ENCODE data around the gene CHCHD1. TPM values are rescaled to one million over a fixed set of nuclear protein-coding genes. Genes with fewer than 3 reads are reported as not detected.

CHCHD1 gene
- polyA plus RNA-seq, 1 donor: 49.7 TPM

- Histone ChIP-seq H3K9me3 (ENCODE audit: control insufficient read depth, low read depth, low read length) (no peaks in the 10 kb centered on the region), H3K27me3 (ENCODE audit: control insufficient read depth, insufficient read depth, low read length) (no peaks in the 10 kb centered on the region), H3K36me3 (ENCODE audit: control insufficient read depth, insufficient read depth, low read length) (peaks cover 57% of the 10 kb centered on the region), H3K4me1 (ENCODE audit: control insufficient read depth, insufficient read depth, low read length) (peaks cover 4% of the 10 kb centered on the region), H3K4me3 (ENCODE audit: low read length) (peak overlapping the region; percentile 64), H3K27ac (ENCODE audit: low read length) (peak overlapping the region; percentile 27)
- no peak for DNase-seq
- WGBS (ENCODE audit: insufficient coverage, low lambda C conversion rate): no CpG with 5 or more reads among the region's 63 CpGs
These were observed 29.1 kb downstream of the CHCHD1 start for GRCh38 chr10:73810735-73811465.

- H3K4me1 ChIP-seq (ENCODE audit: control insufficient read depth, insufficient read depth, low read length): peaks cover 4% of the 10 kb centered on the region
- no peak overlapping the region for H3K27ac ChIP-seq (ENCODE audit: low read length)
These were observed 30.8 kb downstream of the CHCHD1 start for GRCh38 chr10:73812657-73813056.

GRCh38 chr10:73813333-73813732, 31.5 kb downstream of the CHCHD1 start:
- Histone ChIP-seq H3K27me3 (ENCODE audit: control insufficient read depth, insufficient read depth, low read length) (no peaks in the 10 kb centered on the region), H3K4me1 (ENCODE audit: control insufficient read depth, insufficient read depth, low read length) (peaks cover 4% of the 10 kb centered on the region), H3K4me3 (ENCODE audit: low read length) (no peak overlapping the region), H3K9me3 (ENCODE audit: control insufficient read depth, low read depth, low read length) (no peaks in the 10 kb centered on the region), H3K36me3 (ENCODE audit: control insufficient read depth, insufficient read depth, low read length) (peaks cover 54% of the 10 kb centered on the region), H3K27ac (ENCODE audit: low read length) (no peak overlapping the region)
- no peak for DNase-seq
- WGBS (ENCODE audit: insufficient coverage, low lambda C conversion rate): no CpG with 5 or more reads among the region's 7 CpGs

More at GRCh38 chr10:73812657-73813056, 30.8 kb downstream of the CHCHD1 start:
- no peak for DNase-seq
- H3K4me3 ChIP-seq (ENCODE audit: low read length): no peak overlapping the region
- WGBS (ENCODE audit: insufficient coverage, low lambda C conversion rate): no CpG with 5 or more reads among the region's 4 CpGs
- H3K36me3 ChIP-seq (ENCODE audit: control insufficient read depth, insufficient read depth, low read length): peaks cover 54% of the 10 kb centered on the region
- no peaks in the 10 kb centered on the region for H3K9me3 ChIP-seq (ENCODE audit: control insufficient read depth, low read depth, low read length)
- H3K27me3 ChIP-seq (ENCODE audit: control insufficient read depth, insufficient read depth, low read length): no peaks in the 10 kb centered on the region

- no peak overlapping the region for H3K4me3 ChIP-seq (ENCODE audit: low read length)
- H3K27me3 ChIP-seq (ENCODE audit: control insufficient read depth, insufficient read depth, low read length): no peaks in the 10 kb centered on the region
- peaks cover 4% of the 10 kb centered on the region for H3K4me1 ChIP-seq (ENCODE audit: control insufficient read depth, insufficient read depth, low read length)
- H3K9me3 ChIP-seq (ENCODE audit: control insufficient read depth, low read depth, low read length): no peaks in the 10 kb centered on the region
- no peak for DNase-seq
- H3K27ac ChIP-seq (ENCODE audit: low read length): no peak overlapping the region
- 59% methylated on average over 3 of the region's 13 CpGs for WGBS (ENCODE audit: insufficient coverage, low lambda C conversion rate)
- H3K36me3 ChIP-seq (ENCODE audit: control insufficient read depth, insufficient read depth, low read length): peaks cover 57% of the 10 kb centered on the region
These were observed 32.5 kb downstream of the CHCHD1 start for GRCh38 chr10:73814276-73814895.

- Histone ChIP-seq H3K36me3 (ENCODE audit: control insufficient read depth, insufficient read depth, low read length) (peaks cover 64% of the 10 kb centered on the region), H3K4me1 (ENCODE audit: control insufficient read depth, insufficient read depth, low read length) (peaks cover 4% of the 10 kb centered on the region), H3K4me3 (ENCODE audit: low read length) (no peak overlapping the region), H3K27ac (ENCODE audit: low read length) (no peak overlapping the region), H3K27me3 (ENCODE audit: control insufficient read depth, insufficient read depth, low read length) (no peaks in the 10 kb centered on the region), H3K9me3 (ENCODE audit: control insufficient read depth, low read depth, low read length) (no peaks in the 10 kb centered on the region)
- DNase-seq: no peak
- WGBS (ENCODE audit: insufficient coverage, low lambda C conversion rate): no CpG with 5 or more reads among the region's 22 CpGs
These were observed 33.3 kb downstream of the CHCHD1 start for GRCh38 chr10:73814896-73815718.

GRCh38 chr10:73815719-73816030, 33.8 kb downstream of the CHCHD1 start:
- Histone ChIP-seq H3K9me3 (ENCODE audit: control insufficient read depth, low read depth, low read length) (no peaks in the 10 kb centered on the region), H3K4me1 (ENCODE audit: control insufficient read depth, insufficient read depth, low read length) (no peaks in the 10 kb centered on the region), H3K4me3 (ENCODE audit: low read length) (no peak overlapping the region), H3K36me3 (ENCODE audit: control insufficient read depth, insufficient read depth, low read length) (peaks cover 65% of the 10 kb centered on the region), H3K27me3 (ENCODE audit: control insufficient read depth, insufficient read depth, low read length) (no peaks in the 10 kb centered on the region), H3K27ac (ENCODE audit: low read length) (no peak overlapping the region)
- DNase-seq: no peak

GRCh38 chr10:73816917-73817729, 35.3 kb downstream of the CHCHD1 start:
- Histone ChIP-seq H3K4me1 (ENCODE audit: control insufficient read depth, insufficient read depth, low read length) (no peaks in the 10 kb centered on the region), H3K27ac (ENCODE audit: low read length) (no peak overlapping the region)
- no peak for DNase-seq

GRCh38 chr10:73817826-73818225, 36.0 kb downstream of the CHCHD1 start:
- Histone ChIP-seq H3K4me1 (ENCODE audit: control insufficient read depth, insufficient read depth, low read length) (no peaks in the 10 kb centered on the region), H3K36me3 (ENCODE audit: control insufficient read depth, insufficient read depth, low read length) (peaks cover 78% of the 10 kb centered on the region)

More at GRCh38 chr10:73816917-73817729, 35.3 kb downstream of the CHCHD1 start:
- Histone ChIP-seq H3K9me3 (ENCODE audit: control insufficient read depth, low read depth, low read length) (no peaks in the 10 kb centered on the region), H3K4me3 (ENCODE audit: low read length) (no peak overlapping the region), H3K27me3 (ENCODE audit: control insufficient read depth, insufficient read depth, low read length) (no peaks in the 10 kb centered on the region), H3K36me3 (ENCODE audit: control insufficient read depth, insufficient read depth, low read length) (peaks cover 75% of the 10 kb centered on the region)
- WGBS (ENCODE audit: insufficient coverage, low lambda C conversion rate): 94% methylated on average over 3 of the region's 10 CpGs

GRCh38 chr10:73818402-73818801, 36.6 kb downstream of the CHCHD1 start:
- no peaks in the 10 kb centered on the region for H3K27me3 ChIP-seq (ENCODE audit: control insufficient read depth, insufficient read depth, low read length)
- H3K9me3 ChIP-seq (ENCODE audit: control insufficient read depth, low read depth, low read length): no peaks in the 10 kb centered on the region
- no peak overlapping the region for H3K27ac ChIP-seq (ENCODE audit: low read length)
- no peaks in the 10 kb centered on the region for H3K4me1 ChIP-seq (ENCODE audit: control insufficient read depth, insufficient read depth, low read length)
- no CpG with 5 or more reads among the region's 10 CpGs for WGBS (ENCODE audit: insufficient coverage, low lambda C conversion rate)
- H3K36me3 ChIP-seq (ENCODE audit: control insufficient read depth, insufficient read depth, low read length): peaks cover 78% of the 10 kb centered on the region
- DNase-seq: no peak
- no peak overlapping the region for H3K4me3 ChIP-seq (ENCODE audit: low read length)

More at GRCh38 chr10:73817826-73818225, 36.0 kb downstream of the CHCHD1 start:
- WGBS (ENCODE audit: insufficient coverage, low lambda C conversion rate): no CpG with 5 or more reads among the region's 5 CpGs
- H3K9me3 ChIP-seq (ENCODE audit: control insufficient read depth, low read depth, low read length): no peaks in the 10 kb centered on the region
- no peak overlapping the region for H3K27ac ChIP-seq (ENCODE audit: low read length)
- H3K4me3 ChIP-seq (ENCODE audit: low read length): no peak overlapping the region
- no peaks in the 10 kb centered on the region for H3K27me3 ChIP-seq (ENCODE audit: control insufficient read depth, insufficient read depth, low read length)
- DNase-seq: no peak

- no peak overlapping the region for H3K27ac ChIP-seq (ENCODE audit: low read length)
- no peaks in the 10 kb centered on the region for H3K4me1 ChIP-seq (ENCODE audit: control insufficient read depth, insufficient read depth, low read length)
- no peak overlapping the region for H3K4me3 ChIP-seq (ENCODE audit: low read length)
- 80% methylated on average over 2 of the region's 5 CpGs for WGBS (ENCODE audit: insufficient coverage, low lambda C conversion rate)
- no peak for DNase-seq
- peaks cover 79% of the 10 kb centered on the region for H3K36me3 ChIP-seq (ENCODE audit: control insufficient read depth, insufficient read depth, low read length)
- no peaks in the 10 kb centered on the region for H3K9me3 ChIP-seq (ENCODE audit: control insufficient read depth, low read depth, low read length)
- H3K27me3 ChIP-seq (ENCODE audit: control insufficient read depth, insufficient read depth, low read length): no peaks in the 10 kb centered on the region
These were observed 37.2 kb downstream of the CHCHD1 start for GRCh38 chr10:73819081-73819480.
